Neuronal stem cell (in vitro differentiated cells): ENCODE measurements around the gene EMC1.
"Not testable (repeated sequence)": the region's sequence is repeated elsewhere in the genome, so short reads cannot be mapped to it uniquely, and the experiment has no call there.

Source experiments
- DNase-seq: peaks from one replicate; pipeline ENCODE4 v3.0.0-alpha.2; 2013; ENCODE audit warnings: low spot score
- H2AFZ ChIP-seq: one replicate; pipeline ENCODE4 v1.6.1; 2013; ENCODE audit warnings: mild to moderate bottlenecking, low read length, inconsistent platforms
- H2AK5ac ChIP-seq: 2 replicates; pipeline ENCODE4 v1.6.1; 2013; ENCODE audit warnings: low read depth, mild to moderate bottlenecking, inconsistent platforms, low read length, moderate library complexity, mixed read lengths
- H2BK120ac ChIP-seq: 2 replicates; pipeline ENCODE4 v1.6.1; 2013; ENCODE audit warnings: low read depth, mild to moderate bottlenecking, inconsistent platforms, low read length, moderate library complexity, mixed read lengths
- H2BK12ac ChIP-seq: one replicate; pipeline ENCODE4 v1.6.1; 2013; ENCODE audit warnings: low read length, inconsistent platforms
- H2BK15ac ChIP-seq: 2 replicates; pipeline ENCODE4 v1.6.1; 2013; ENCODE audit warnings: mild to moderate bottlenecking, low read length, inconsistent platforms, mixed read lengths
- H2BK5ac ChIP-seq: one replicate; pipeline ENCODE4 v1.6.1; 2013; ENCODE audit warnings: inconsistent platforms, mild to moderate bottlenecking, low read length, moderate library complexity
- H3K14ac ChIP-seq: one replicate; pipeline ENCODE4 v1.6.1; 2013; ENCODE audit warnings: low read length, inconsistent platforms
- H3K18ac ChIP-seq: 2 replicates; pipeline ENCODE4 v1.6.1; 2013; ENCODE audit warnings: low read length, inconsistent platforms
- H3K23ac ChIP-seq: 2 replicates; pipeline ENCODE4 v1.6.1; 2013; ENCODE audit warnings: low read depth, mild to moderate bottlenecking, mixed read lengths, low read length, inconsistent platforms; ENCODE audit not compliant: poor library complexity
- H3K27ac ChIP-seq: replicated peaks from 3 replicates; pipeline ENCODE4 v1.5.1; 2013; ENCODE audit warnings: low read length, inconsistent platforms
- H3K27me3 ChIP-seq, 3 experiments: 2 replicates each; pipeline ENCODE4 v1.6.1; 2013; ENCODE audit warnings: low read length in 3 of 3, mild to moderate bottlenecking in 2 of 3, inconsistent platforms in 1 of 3, low read depth in 1 of 3, mixed read lengths in 1 of 3, moderate library complexity in 1 of 3; ENCODE audit not compliant: control insufficient read depth in 3 of 3, insufficient read depth in 3 of 3
- H3K36me3 ChIP-seq, 2 donors: replicated peaks in 1 of 2; 2 replicates each; pipeline ENCODE4 v1.6.1; 2013; ENCODE audit warnings: low read length in 2 of 2; ENCODE audit not compliant: control insufficient read depth in 2 of 2, insufficient read depth in 2 of 2
- H3K4ac ChIP-seq: 2 replicates; pipeline ENCODE4 v1.6.1; 2013; ENCODE audit warnings: inconsistent platforms, mild to moderate bottlenecking, low read length, moderate library complexity
- H3K4me1 ChIP-seq, 2 donors: 1 replicate in 1 of 2; 2 replicates in 1 of 2; pipeline ENCODE4 v1.6.1; 2013; ENCODE audit warnings: low read length in 2 of 2, low read depth in 1 of 2; ENCODE audit not compliant: control insufficient read depth in 2 of 2, insufficient read depth in 1 of 2
- H3K4me2 ChIP-seq: one replicate; pipeline ENCODE4 v1.6.1; 2013; ENCODE audit warnings: mild to moderate bottlenecking, low read length, inconsistent platforms; ENCODE audit not compliant: insufficient read depth, poor library complexity, severe bottlenecking
- H3K4me3 ChIP-seq, 2 donors: 2 replicates each; pipeline ENCODE4 v1.5.1; 2013; ENCODE audit warnings: low read length in 2 of 2, mild to moderate bottlenecking in 2 of 2, inconsistent platforms in 1 of 2, moderate library complexity in 1 of 2
- H3K79me1 ChIP-seq: one replicate; pipeline ENCODE4 v1.6.1; 2013; ENCODE audit warnings: low read depth, mild to moderate bottlenecking, inconsistent platforms, low read length, moderate library complexity
- H3K9ac ChIP-seq: one replicate; pipeline ENCODE4 v1.6.1; 2013; ENCODE audit warnings: mild to moderate bottlenecking, low read depth, low read length, inconsistent platforms; ENCODE audit not compliant: poor library complexity
- H3K9me3 ChIP-seq, 2 donors: replicated peaks in 1 of 2; 2 replicates each; pipeline versions ENCODE3 to v1.6.1; 2013; ENCODE audit warnings: low read length in 2 of 2, mild to moderate bottlenecking in 2 of 2, inconsistent platforms in 1 of 2, low read depth in 1 of 2, mixed read lengths in 1 of 2, moderate library complexity in 1 of 2; ENCODE audit not compliant: control insufficient read depth in 2 of 2, insufficient read depth in 1 of 2
- H4K8ac ChIP-seq: one replicate; pipeline ENCODE4 v1.6.1; 2013; ENCODE audit warnings: low read depth, mild to moderate bottlenecking, inconsistent platforms, low read length, moderate library complexity
- H4K91ac ChIP-seq: one replicate; pipeline ENCODE4 v1.6.1; 2013; ENCODE audit warnings: low read length, low read depth, mild to moderate bottlenecking, inconsistent platforms; ENCODE audit not compliant: poor library complexity
- WGBS, 2 donors: extraction: QIAGEN DNeasy Blood & Tissue Kit; methylation state at CpG; one replicate each; pipeline ENCODE4 v1.1.7; 2013; ENCODE audit warnings: missing lambda C conversion rate in 2 of 2, mixed read lengths in 1 of 2; ENCODE audit not compliant: insufficient read length in 2 of 2, insufficient replicate concordance in 1 of 2; ENCODE audit errors: extremely low coverage in 2 of 2; 5-methylcytosine and 5-hydroxymethylcytosine counted together

Gene EMC1

DNA sequence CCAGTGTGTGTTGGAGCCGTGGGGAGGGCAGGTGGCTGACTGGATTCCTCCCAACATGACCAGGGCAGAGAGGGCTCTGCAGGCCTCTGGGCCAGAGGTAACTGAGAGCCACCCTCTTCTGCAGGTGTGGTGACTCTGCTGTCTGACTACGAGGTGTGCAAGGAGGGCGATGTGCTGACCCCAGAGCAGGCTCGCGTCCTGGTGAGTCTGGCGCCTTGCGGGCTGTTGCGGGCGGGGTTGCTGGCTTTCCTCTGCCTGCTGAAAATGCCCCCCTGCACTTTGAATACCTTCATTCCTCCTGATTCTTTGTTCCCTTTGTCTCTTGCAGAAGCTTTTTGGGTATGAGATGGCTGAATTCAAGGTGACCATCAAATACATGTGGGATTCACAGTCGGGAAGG is 7.0 kb upstream of the EMC1 start:
- H3K14ac ChIP-seq, result no peak overlapping the region
- H3K36me3 ChIP-seq, result peaks cover 39 to 77% of the 10 kb centered on the region in 2 donors
- no peak overlapping the region for H4K8ac ChIP-seq
- no peak overlapping the region for H3K23ac ChIP-seq
- no peaks in the 10 kb centered on the region for H3K27me3 ChIP-seq
- H3K18ac ChIP-seq, result no peak overlapping the region
- H2AFZ ChIP-seq, result no peak overlapping the region
- no peak overlapping the region for H3K9ac ChIP-seq
- no peak overlapping the region for H4K91ac ChIP-seq
- H3K4me3 ChIP-seq, result peak overlapping the region in 1 of 2 donors; percentile 11
- whole genome bisulfite sequencing, 2 donors, result no CpG with 5 or more reads among the region's 10 CpGs
- H3K9me3 ChIP-seq, result no peaks in the 10 kb centered on the region
- no peak for DNase-seq
- peaks cover 2% of the 10 kb centered on the region for H3K79me1 ChIP-seq
- no peak overlapping the region for H3K27ac ChIP-seq
- H2BK12ac ChIP-seq, result no peak overlapping the region
- no peak overlapping the region for H3K4ac ChIP-seq
- H2BK120ac ChIP-seq, result no peak overlapping the region
- no peak overlapping the region for H2BK5ac ChIP-seq
- no peak overlapping the region for H3K4me2 ChIP-seq
- no peak overlapping the region for H2BK15ac ChIP-seq
- no peak overlapping the region for H2AK5ac ChIP-seq
- H3K4me1 ChIP-seq, result peaks cover 2 to 6% of the 10 kb centered on the region in 2 donors

DNA sequence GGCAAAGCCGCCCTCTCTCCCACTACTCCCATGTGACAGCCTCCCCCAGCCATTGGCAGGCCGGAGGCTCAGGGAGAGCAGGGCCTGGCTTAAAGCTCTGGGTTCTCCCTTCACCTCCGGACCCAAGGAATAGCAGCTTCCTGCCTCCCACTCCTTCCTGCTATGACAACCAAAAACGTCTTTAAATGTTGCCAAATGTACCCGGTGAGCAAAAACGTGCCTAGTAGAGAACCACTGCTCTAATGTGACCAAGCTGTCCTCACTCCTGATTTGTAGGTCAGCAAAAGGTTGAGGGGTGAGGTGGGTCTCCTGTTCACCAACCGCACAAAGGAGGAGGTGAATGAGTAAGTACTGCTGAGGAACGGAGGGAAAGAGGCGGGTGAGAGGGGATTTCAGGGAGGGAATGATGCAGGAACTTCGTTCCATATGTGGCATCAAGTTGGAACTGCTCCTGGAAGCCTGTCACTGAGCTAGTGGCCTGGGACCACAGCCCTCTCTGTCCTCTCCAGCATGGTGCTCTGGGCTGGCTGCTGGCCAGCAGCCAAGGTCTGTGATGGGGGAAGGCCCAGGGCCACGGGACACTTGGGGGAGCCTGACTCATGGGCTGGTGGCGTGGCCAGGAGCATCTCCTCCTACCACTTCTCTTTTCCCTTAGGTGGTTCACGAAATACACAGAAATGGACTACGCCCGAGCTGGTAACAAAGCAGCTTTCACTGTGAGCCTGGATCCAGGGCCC is 6.0 kb upstream of the EMC1 start:
- Histone ChIP-seq H3K4ac (no peak overlapping the region), H2BK5ac (no peak overlapping the region), H2BK12ac (no peak overlapping the region), H2BK120ac (no peak overlapping the region), H3K27me3 (no peaks in the 10 kb centered on the region), H3K79me1 (peaks cover 2% of the 10 kb centered on the region), H3K23ac (peak overlapping the region; percentile 21), H3K4me2 (no peak overlapping the region), H3K27ac (no peak overlapping the region), H3K9me3 (no peaks in the 10 kb centered on the region), H4K91ac (no peak overlapping the region), H4K8ac (no peak overlapping the region), H2AK5ac (no peak overlapping the region), H3K14ac (no peak overlapping the region), H3K9ac (no peak overlapping the region), H3K4me1 (peaks cover 6 to 10% of the 10 kb centered on the region in 2 donors), H3K4me3 (no peak overlapping the region), H3K18ac (no peak overlapping the region), H3K36me3 (peaks cover 39 to 80% of the 10 kb centered on the region in 2 donors), H2AFZ (no peak overlapping the region), H2BK15ac (no peak overlapping the region)
- DNase-seq, result no peak
- no CpG with 5 or more reads among the region's 15 CpGs for whole genome bisulfite sequencing, 2 donors

DNA sequence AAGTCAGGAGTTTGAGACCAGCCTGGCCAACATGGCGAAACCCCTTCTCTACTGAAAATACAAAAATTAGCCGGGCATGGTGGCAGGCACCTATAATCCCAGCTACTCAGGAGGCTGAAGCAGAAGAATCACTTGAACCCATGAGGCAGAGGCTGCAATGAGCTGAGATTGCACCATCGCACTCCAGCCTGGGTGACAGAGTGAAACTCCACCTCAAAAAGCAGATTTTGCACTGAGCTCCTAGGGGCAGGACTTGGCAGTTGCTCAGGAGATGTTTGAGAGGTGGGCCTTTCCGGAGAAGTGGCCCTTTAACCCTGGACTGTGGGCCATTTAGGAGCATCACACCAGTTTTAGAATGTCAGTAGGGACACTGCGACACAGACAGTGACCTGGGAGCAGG is 5.0 kb upstream of the EMC1 start:
- not testable (repeated sequence) for H3K14ac ChIP-seq, DNase-seq, H2BK12ac ChIP-seq, H3K4me3 ChIP-seq, H3K27me3 ChIP-seq, H3K18ac ChIP-seq, H3K4me2 ChIP-seq, H3K79me1 ChIP-seq, H3K9ac ChIP-seq, H2BK120ac ChIP-seq, H2AK5ac ChIP-seq, H3K27ac ChIP-seq, H4K91ac ChIP-seq, H3K9me3 ChIP-seq, H2AFZ ChIP-seq, H2BK15ac ChIP-seq, H4K8ac ChIP-seq, H3K4ac ChIP-seq, H3K23ac ChIP-seq
- Histone ChIP-seq H2BK5ac (peak overlapping the region; percentile 19), H3K36me3 (peaks cover 36 to 80% of the 10 kb centered on the region in 2 donors), H3K4me1 (peaks cover 6 to 10% of the 10 kb centered on the region in 2 donors)
- no CpG with 5 or more reads among the region's 5 CpGs for WGBS, 2 donors

DNA sequence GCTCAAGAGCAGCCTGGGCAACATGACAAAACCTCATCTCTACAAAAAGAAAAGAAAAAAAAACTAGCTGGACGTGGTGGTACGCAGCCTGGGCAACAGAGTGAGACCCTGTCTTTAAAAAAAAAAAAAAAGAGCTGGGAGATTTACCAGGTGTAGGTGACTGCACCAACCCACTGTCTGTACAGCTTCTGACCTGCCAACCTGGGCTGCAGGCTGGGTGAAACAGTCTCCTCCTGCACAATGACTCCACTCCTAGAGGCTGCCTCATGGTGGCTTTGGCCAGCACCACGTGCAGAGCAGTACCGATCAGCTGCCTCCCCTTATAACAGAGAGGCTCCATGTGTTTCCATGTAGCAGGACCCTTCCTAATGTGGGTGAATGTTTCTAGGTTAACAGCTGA is 4.0 kb upstream of the EMC1 start:
- Histone ChIP-seq H3K4me1 (peaks cover 9 to 13% of the 10 kb centered on the region in 2 donors), H2BK120ac (no peak overlapping the region), H3K14ac (no peak overlapping the region), H2AK5ac (no peak overlapping the region), H3K18ac (no peak overlapping the region), H3K9ac (no peak overlapping the region), H2BK5ac (no peak overlapping the region), H3K27ac (no peak overlapping the region), H3K4ac (no peak overlapping the region), H2BK12ac (no peak overlapping the region), H3K4me2 (no peak overlapping the region), H3K23ac (no peak overlapping the region), H3K79me1 (peaks cover 7% of the 10 kb centered on the region), H2AFZ (no peak overlapping the region), H3K9me3 (no peaks in the 10 kb centered on the region), H2BK15ac (no peak overlapping the region), H4K8ac (no peak overlapping the region), H3K4me3 (no peak overlapping the region), H3K27me3 (no peaks in the 10 kb centered on the region), H3K36me3 (peaks cover 36 to 71% of the 10 kb centered on the region in 2 donors), H4K91ac (no peak overlapping the region)
- no peak for DNase-seq
- no CpG with 5 or more reads among the region's 4 CpGs for WGBS, 2 donors
